Measurements from ENCODE around the gene ECD.

Gene ECD

DNA sequence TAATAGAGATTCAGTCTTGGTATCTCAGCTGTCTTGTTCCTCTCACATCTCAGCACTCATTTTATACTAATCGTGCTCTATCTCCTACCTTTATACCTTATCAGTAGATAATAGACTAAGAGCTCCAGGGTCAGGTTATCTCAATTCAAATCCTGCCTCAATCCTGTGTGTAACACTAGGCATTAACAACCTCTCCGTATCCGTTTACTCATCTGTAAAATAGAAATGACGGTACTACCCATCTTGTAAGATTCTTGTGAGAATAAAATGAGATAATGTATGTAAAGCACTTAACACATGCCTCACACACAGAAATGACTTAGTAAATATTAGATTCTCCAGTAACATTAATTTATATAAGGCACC, 70.5 kb downstream of the ECD start:
- no peak for DNase-seq

DNA sequence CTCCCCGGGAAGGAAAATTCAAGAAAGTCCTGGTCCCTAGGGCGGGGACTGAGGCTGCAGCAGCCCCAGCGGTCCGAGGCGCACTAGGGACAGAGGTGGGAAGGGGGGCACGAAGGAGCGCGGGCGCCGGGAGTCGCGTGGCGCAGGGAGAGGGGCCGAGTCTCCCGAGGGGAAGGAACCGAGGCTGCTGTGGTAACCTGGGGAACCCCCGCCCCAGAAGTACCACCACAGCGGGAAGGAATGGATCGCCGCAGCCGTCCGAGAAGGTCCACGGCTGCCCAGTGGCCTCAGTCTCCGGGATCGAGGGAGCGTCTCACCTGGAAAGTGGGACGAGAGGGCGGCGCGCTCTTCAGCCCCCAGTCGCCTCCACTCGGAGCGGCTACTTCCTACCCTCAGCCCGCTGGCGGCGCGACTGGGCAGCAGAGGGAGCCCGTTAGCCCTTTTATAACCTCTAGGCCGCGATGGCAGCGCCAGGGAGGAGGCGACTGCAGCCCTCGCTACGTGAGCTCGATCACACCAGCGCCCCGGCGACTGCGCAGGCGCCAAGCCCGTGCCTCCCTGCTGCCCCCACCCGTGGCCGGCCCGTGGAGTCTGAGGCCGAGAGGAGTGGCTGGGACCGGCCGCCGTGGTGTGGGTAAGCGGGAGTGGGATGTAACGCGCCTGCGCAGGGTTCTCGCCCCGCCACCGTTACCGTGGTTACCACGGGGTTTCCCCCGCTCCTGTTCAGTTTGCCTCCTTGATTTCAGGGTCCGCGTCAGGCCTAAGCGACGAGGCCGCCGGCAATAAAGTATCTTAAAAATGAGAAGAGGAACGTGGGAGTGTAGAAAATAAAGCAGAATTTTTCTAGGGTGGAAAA, 71.1 kb downstream of the ECD start, which contains the start of gene P4HA1:
P4HA1 (minus strand) TSS at position 418 of the 856 bp plus-strand sequence. CDS start 21,983 bp downstream, outside the sequence.
- DNase-seq: peak; percentile 88 to 100 (median 99)

DNA sequence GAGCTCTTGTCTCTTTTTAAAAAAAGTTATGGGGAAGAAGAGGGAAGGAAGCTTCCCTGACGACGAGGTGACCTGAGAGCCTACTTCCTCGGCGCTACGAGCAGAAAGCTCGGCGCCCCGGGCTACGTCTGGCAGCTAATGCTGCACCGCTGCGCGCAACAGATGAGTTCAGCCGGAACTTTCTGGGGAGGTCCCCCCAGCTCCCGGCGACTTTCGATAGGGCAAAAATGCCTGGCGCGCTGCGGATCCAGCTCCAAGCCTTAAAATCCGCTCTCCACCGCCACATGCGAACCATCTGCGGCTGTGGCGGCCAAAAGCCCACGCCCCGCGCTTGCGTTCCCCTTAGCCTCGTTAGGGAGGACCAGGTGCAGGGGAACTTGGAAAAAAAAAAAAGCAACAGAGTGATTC, 71.8 kb downstream of the ECD start:
- peak in 51 of 58 donors; percentile 7 to 74 (median 53) for DNase-seq

DNA sequence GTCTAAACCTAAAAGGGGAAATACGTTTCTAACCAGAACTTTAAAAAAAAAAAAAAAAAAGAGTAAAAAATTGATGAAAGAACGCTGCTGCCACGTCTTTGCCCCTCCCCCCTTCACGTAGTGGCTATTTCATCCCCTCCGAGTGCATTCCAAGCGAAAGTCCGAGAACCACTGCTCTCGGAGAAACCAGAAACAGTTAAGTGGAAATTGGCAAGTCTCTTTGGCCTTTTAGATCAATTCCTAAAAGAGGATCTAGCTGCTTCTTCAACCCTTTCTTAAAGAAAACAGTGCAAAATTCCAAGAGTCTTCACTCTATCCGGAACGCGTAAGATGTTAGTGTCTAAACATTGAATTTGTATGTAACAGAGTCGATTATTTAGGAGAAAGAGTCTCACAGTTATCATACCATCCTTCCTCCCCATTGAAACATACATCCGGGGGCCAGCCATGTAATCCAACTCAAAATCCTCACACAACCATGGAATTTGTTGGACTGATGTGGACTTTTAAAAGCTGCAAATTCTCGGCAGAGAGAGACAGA, 72.3 kb downstream of the ECD start:
- DNase-seq: peak in 31 of 58 donors; percentile 3 to 54 (median 18)

DNA sequence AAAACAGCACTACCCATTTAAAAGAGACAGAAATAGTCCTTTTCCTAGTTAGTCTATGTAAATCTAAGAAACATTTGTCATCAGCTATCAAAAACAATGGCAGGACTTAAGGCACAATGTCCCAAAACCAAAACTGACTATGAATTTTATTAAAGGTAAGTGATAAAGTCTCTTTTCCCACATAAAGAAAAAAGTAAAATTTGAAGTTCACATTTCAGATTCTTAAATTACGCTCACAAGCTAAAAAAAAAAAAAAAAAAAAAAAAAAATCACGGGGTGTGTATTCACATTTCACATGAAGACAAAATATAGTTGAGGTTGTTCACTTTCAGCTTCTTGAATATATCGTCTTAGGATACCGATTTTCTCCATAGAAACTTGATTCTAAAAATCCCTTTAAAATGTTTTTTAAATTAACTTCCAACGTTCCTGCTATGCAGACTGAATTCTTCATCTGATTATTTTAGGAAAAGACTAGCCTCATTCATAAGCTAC, 72.8 kb downstream of the ECD start:
- DNase-seq: no peak

DNA sequence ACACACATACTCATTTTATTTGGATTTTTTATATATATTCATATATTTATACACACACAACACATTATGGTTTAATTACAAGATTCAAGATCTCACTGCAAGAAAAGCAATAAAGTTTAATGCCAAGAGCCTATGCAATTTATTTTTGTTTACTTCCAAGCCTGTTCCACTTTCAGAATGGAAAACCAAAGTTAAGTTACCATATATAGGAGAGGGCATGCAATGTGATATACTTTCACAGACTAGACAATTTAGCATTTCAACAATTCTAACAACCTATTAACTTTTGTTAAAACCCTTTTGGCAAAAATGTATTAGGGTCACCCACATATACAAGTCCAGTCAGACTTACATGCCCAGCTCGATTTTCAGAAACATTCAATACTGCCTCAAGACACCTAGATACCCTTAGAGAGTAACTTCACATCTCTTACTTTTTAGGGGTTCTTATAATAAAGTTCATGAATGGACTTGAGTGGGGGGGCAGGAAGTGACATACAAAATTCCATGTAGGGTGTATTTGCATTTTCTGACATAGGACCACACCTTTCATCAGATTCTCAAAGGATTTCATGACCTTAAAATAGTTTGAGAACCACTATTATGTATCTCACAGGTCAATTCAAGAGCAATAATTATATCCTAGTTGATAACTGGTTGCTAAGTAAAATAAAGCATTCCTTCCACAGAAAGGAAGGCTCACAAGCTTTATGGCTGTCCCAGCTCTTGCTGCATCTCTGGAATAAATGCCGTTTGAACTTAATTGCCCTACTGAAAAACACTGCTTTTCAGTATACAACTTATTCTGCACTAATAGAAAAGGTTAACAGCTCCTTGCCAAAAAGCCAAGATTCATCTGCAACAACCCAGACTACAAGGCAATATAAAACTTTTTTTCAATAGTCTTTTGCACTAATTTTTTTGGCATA, 73.6 kb downstream of the ECD start:
- DNase-seq: no peak

DNA sequence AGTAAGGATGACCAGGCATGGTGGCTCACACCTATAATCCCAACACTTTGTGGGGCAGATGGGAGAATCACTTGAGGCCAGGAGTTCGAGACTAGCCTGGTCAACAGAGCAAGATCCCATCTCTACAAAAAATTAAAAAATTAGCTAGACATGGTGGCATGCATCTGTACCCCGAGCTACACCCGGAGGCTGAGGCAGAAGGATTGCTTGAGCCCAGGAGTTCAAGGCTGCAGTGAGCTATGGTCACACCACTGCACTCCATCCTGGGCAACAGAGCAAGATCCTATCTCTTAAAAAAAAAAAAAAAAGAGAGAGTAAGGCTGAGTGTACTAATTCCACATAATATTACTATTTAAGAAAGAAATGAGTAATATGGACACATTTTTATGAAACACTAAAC, 75.0 kb downstream of the ECD start:
- no peak for DNase-seq

DNA sequence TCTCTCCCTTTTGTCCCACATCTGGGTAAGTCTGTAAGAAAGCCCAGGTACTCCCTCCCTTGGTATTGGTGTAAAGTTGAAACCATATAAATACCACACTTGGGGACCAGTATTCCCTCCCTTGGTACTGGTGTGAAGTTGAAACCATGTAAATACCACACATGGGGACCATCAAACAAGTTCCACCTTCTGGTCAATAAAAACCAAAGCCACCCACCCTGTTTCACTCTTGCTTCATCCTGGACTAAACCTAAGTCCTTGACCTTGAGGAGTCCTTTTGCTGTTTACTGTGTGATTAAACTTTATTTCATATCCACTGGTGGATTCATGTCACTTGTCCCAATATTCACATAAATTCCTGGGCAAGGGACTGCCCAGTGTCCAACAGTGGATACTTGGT, 79.5 kb downstream of the ECD start:
- no peak for DNase-seq

DNA sequence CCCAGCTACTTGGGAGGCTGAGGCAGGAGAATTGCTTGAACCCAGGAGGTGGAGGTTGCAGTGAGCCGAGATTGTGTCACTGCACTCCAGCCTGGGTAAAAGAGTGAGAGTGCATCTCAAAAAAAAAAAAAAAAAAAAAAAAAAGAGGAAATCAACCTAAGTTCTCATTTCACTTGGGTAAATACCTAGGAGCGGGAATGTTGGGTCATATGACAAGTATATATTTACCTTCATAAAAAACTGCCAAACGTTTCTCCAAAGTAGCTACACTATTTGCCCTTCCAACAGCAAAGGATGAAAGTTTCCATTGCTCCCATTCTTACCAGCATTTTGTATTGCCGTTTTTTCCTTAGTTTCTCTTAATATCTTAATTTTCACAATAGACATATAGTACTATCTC, 81.0 kb downstream of the ECD start:
- DNase-seq: no peak

DNA sequence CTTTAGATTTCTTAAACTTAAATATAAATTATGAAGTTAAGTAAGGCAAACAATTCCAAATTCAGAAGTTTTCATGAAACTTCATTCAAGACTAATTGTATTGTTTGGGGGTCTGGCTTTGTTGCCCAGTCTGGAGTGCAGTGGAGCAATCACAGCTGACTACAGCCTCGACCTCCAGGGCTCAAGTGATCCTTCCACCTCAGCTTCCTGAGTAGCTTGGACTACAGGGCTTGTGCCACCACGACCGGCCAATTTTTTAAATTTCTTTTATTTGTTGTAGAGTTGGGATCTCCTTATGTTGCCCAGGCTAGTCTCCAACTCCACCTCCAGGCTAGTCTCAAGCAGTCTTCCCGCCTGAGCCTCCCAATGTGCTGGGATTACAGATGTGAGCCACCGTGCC, 83.6 kb downstream of the ECD start:
- no peak for DNase-seq
